ENCODE data around the gene HEMK1.

HEMK1 gene

GRCh38 chr3:50599115-50599715, 29.9 kb downstream of the HEMK1 start:
- Mint-ChIP-seq H3K9me3 (no peaks in the 10 kb centered on the region), H3K36me3 (ENCODE audit: low read depth) (peaks cover 69% of the 10 kb centered on the region), H3K27ac (peak overlapping the region; percentile 100), H3K27me3 (no peaks in the 10 kb centered on the region), H3K4me1 (ENCODE audit: low read depth) (peaks cover 85% of the 10 kb centered on the region), H3K4me3 (peak overlapping the region; percentile 99)
- no peak for DNase-seq

- H3K4me3 Mint-ChIP-seq = peak overlapping the region; percentile 99
Measured at GRCh38 chr3:50599716-50600118, 30.4 kb downstream of the HEMK1 start.

GRCh38 chr3:50600141-50600753, 30.9 kb downstream of the HEMK1 start:
- H3K4me1 Mint-ChIP-seq (ENCODE audit: low read depth) = peaks cover 86% of the 10 kb centered on the region
- peak overlapping the region; percentile 99 for H3K4me3 Mint-ChIP-seq
- peak overlapping the region; percentile 100 for H3K27ac Mint-ChIP-seq
- no peaks in the 10 kb centered on the region for H3K27me3 Mint-ChIP-seq
- peaks cover 69% of the 10 kb centered on the region for H3K36me3 Mint-ChIP-seq (ENCODE audit: low read depth)
- DNase-seq = peak; percentile 63
- H3K9me3 Mint-ChIP-seq = no peaks in the 10 kb centered on the region

More at GRCh38 chr3:50599716-50600118, 30.4 kb downstream of the HEMK1 start:
- H3K27ac Mint-ChIP-seq = peak overlapping the region; percentile 100
- peak; percentile 50 for DNase-seq
- H3K9me3 Mint-ChIP-seq = no peaks in the 10 kb centered on the region
- H3K36me3 Mint-ChIP-seq (ENCODE audit: low read depth) = peaks cover 69% of the 10 kb centered on the region
- H3K27me3 Mint-ChIP-seq = no peaks in the 10 kb centered on the region
- peaks cover 85% of the 10 kb centered on the region for H3K4me1 Mint-ChIP-seq (ENCODE audit: low read depth)

GRCh38 chr3:50600841-50601591, 31.7 kb downstream of the HEMK1 start:
- peak; percentile 92 for DNase-seq
- Mint-ChIP-seq H3K4me3 (peak overlapping the region; percentile 99), H3K9me3 (no peaks in the 10 kb centered on the region), H3K27me3 (no peaks in the 10 kb centered on the region), H3K36me3 (ENCODE audit: low read depth) (peaks cover 70% of the 10 kb centered on the region), H3K27ac (peak overlapping the region; percentile 100), H3K4me1 (ENCODE audit: low read depth) (peaks cover 86% of the 10 kb centered on the region)

- H3K36me3 Mint-ChIP-seq (ENCODE audit: low read depth) = peaks cover 83% of the 10 kb centered on the region
- no peaks in the 10 kb centered on the region for H3K9me3 Mint-ChIP-seq
- H3K4me1 Mint-ChIP-seq (ENCODE audit: low read depth) = peaks cover 90% of the 10 kb centered on the region
- peak overlapping the region; percentile 99 for H3K4me3 Mint-ChIP-seq
- peak overlapping the region; percentile 100 for H3K27ac Mint-ChIP-seq
- no peak for DNase-seq
- H3K27me3 Mint-ChIP-seq = no peaks in the 10 kb centered on the region
Measured at GRCh38 chr3:50602595-50603191, 33.4 kb downstream of the HEMK1 start.

- H3K4me1 Mint-ChIP-seq (ENCODE audit: low read depth) = peaks cover 84% of the 10 kb centered on the region
- H3K27ac Mint-ChIP-seq = peak overlapping the region; percentile 100
- H3K27me3 Mint-ChIP-seq = no peaks in the 10 kb centered on the region
- no peaks in the 10 kb centered on the region for H3K9me3 Mint-ChIP-seq
- H3K36me3 Mint-ChIP-seq (ENCODE audit: low read depth) = peaks cover 84% of the 10 kb centered on the region
- H3K4me3 Mint-ChIP-seq = peak overlapping the region; percentile 99
- peak; percentile 64 for DNase-seq
Measured at GRCh38 chr3:50603261-50604109, 34.2 kb downstream of the HEMK1 start.

GRCh38 chr3:50604110-50604621, 34.8 kb downstream of the HEMK1 start:
- peak overlapping the region; percentile 99 for H3K4me3 Mint-ChIP-seq
- peaks cover 77% of the 10 kb centered on the region for H3K4me1 Mint-ChIP-seq (ENCODE audit: low read depth)
- peak; percentile 66 for DNase-seq
- H3K36me3 Mint-ChIP-seq (ENCODE audit: low read depth) = peaks cover 85% of the 10 kb centered on the region
- no peaks in the 10 kb centered on the region for H3K9me3 Mint-ChIP-seq
- H3K27me3 Mint-ChIP-seq = no peaks in the 10 kb centered on the region
- peak overlapping the region; percentile 100 for H3K27ac Mint-ChIP-seq

- Mint-ChIP-seq H3K4me1 (ENCODE audit: low read depth) (peaks cover 69% of the 10 kb centered on the region), H3K27ac (peak overlapping the region; percentile 100), H3K9me3 (no peaks in the 10 kb centered on the region), H3K4me3 (peak overlapping the region; percentile 99), H3K27me3 (no peaks in the 10 kb centered on the region), H3K36me3 (ENCODE audit: low read depth) (peaks cover 85% of the 10 kb centered on the region)
- peak; percentile 59 for DNase-seq
Measured at GRCh38 chr3:50604628-50605588, 35.6 kb downstream of the HEMK1 start.

- peak; percentile 68 for DNase-seq
- Mint-ChIP-seq H3K27ac (peak overlapping the region; percentile 100), H3K9me3 (no peaks in the 10 kb centered on the region), H3K4me1 (ENCODE audit: low read depth) (peaks cover 59% of the 10 kb centered on the region), H3K27me3 (no peaks in the 10 kb centered on the region), H3K4me3 (peak overlapping the region; percentile 99), H3K36me3 (ENCODE audit: low read depth) (peaks cover 87% of the 10 kb centered on the region)
Measured at GRCh38 chr3:50605901-50606326, 36.6 kb downstream of the HEMK1 start.

GRCh38 chr3:50606596-50606995, 37.3 kb downstream of the HEMK1 start:
- peak overlapping the region; percentile 100 for H3K27ac Mint-ChIP-seq
- H3K9me3 Mint-ChIP-seq = no peaks in the 10 kb centered on the region
- peak; percentile 72 for DNase-seq
- peaks cover 93% of the 10 kb centered on the region for H3K36me3 Mint-ChIP-seq (ENCODE audit: low read depth)
- H3K27me3 Mint-ChIP-seq = no peaks in the 10 kb centered on the region
- H3K4me3 Mint-ChIP-seq = peak overlapping the region; percentile 99
- H3K4me1 Mint-ChIP-seq (ENCODE audit: low read depth) = peaks cover 52% of the 10 kb centered on the region

GRCh38 chr3:50607271-50608091, 38.2 kb downstream of the HEMK1 start:
- DNase-seq = peak; percentile 69
- peaks cover 96% of the 10 kb centered on the region for H3K36me3 Mint-ChIP-seq (ENCODE audit: low read depth)
- H3K4me3 Mint-ChIP-seq = peak overlapping the region; percentile 99
- H3K27ac Mint-ChIP-seq = peak overlapping the region; percentile 100
- H3K27me3 Mint-ChIP-seq = no peaks in the 10 kb centered on the region
- peaks cover 48% of the 10 kb centered on the region for H3K4me1 Mint-ChIP-seq (ENCODE audit: low read depth)
- no peaks in the 10 kb centered on the region for H3K9me3 Mint-ChIP-seq

GRCh38 chr3:50608278-50608677, 39.0 kb downstream of the HEMK1 start:
- peak; percentile 69 for DNase-seq
- Mint-ChIP-seq H3K9me3 (no peaks in the 10 kb centered on the region), H3K27me3 (no peaks in the 10 kb centered on the region), H3K36me3 (ENCODE audit: low read depth) (peaks cover 98% of the 10 kb centered on the region), H3K27ac (peak overlapping the region; percentile 100), H3K4me3 (peak overlapping the region; percentile 99), H3K4me1 (ENCODE audit: low read depth) (peaks cover 41% of the 10 kb centered on the region)

Data from activated T-cell treated with anti-CD3 and anti-CD28 coated beads, Interleukin-2, amount 50 U/mL, for 24 hours (primary cell).